Parathyroid adenoma (tissue), 2 donors: Measurements from ENCODE around the gene ITPR3.

Source experiments
- H2AFZ ChIP-seq: fragments of 300-600 bp; sonication (generic); one replicate; pipeline ENCODE4 v1.7.0; 2017; ENCODE audit warnings: antibody characterized with exemption, mild to moderate bottlenecking
- H3K27ac ChIP-seq: fragments of 300-600 bp; sonication (generic); one replicate; pipeline ENCODE4 v1.7.0; 2017
- H3K27me3 ChIP-seq: fragments of 300-600 bp; sonication (generic); one replicate; pipeline ENCODE4 v1.7.0; 2017; ENCODE audit warnings: low read length; ENCODE audit not compliant: control insufficient read depth, insufficient read depth
- H3K36me3 ChIP-seq: fragments of 300-600 bp; sonication (generic); one replicate; pipeline ENCODE4 v1.7.0; 2017; ENCODE audit warnings: low read length; ENCODE audit not compliant: control insufficient read depth, insufficient read depth
- H3K4me1 ChIP-seq: fragments of 300-600 bp; sonication (generic); one replicate; pipeline ENCODE4 v1.7.0; 2017; ENCODE audit warnings: control low read depth
- H3K4me2 ChIP-seq: fragments of 300-600 bp; sonication (generic); one replicate; pipeline ENCODE4 v1.7.0; 2017; ENCODE audit warnings: low read length
- H3K4me3 ChIP-seq: fragments of 300-600 bp; sonication (generic); one replicate; pipeline ENCODE4 v1.7.0; 2017; ENCODE audit warnings: low read depth, low read length
- H3K79me2 ChIP-seq: fragments of 300-600 bp; sonication (generic); one replicate; pipeline ENCODE4 v1.7.0; 2017; ENCODE audit warnings: control low read depth
- H3K9ac ChIP-seq: fragments of 300-600 bp; sonication (generic); one replicate; pipeline ENCODE4 v1.7.0; 2017; ENCODE audit warnings: mild to moderate bottlenecking
- H3K9me3 ChIP-seq: fragments of 300-600 bp; sonication (generic); one replicate; pipeline ENCODE4 v1.7.0; 2017; ENCODE audit warnings: low read length; ENCODE audit not compliant: control insufficient read depth
- CTCF ChIP-seq: fragments of 300-600 bp; sonication (generic); IDR thresholded peaks from one replicate; pipeline ENCODE4 v1.7.0; 2017; ENCODE audit warnings: antibody characterized with exemption, mild to moderate bottlenecking
- donor health status: primary hyperparathyroidism.

The ITPR3 gene

GRCh38 chr6:33689879-33690278 lies 68.8 kb downstream of the ITPR3 start:
- Histone ChIP-seq H3K4me3 (no peak overlapping the region), H3K9ac (no peak overlapping the region), H3K36me3 (no peaks in the 10 kb centered on the region), H3K9me3 (no peaks in the 10 kb centered on the region), H2AFZ (no peak overlapping the region), H3K27me3 (no peaks in the 10 kb centered on the region), H3K4me2 (no peak overlapping the region), H3K4me1 (no peaks in the 10 kb centered on the region), H3K79me2 (no peaks in the 10 kb centered on the region), H3K27ac (no peak overlapping the region)
- TF ChIP-seq CTCF, result no peak

- no peaks in the 10 kb centered on the region for H3K4me1 ChIP-seq
- no peak overlapping the region for H3K27ac ChIP-seq
- no peaks in the 10 kb centered on the region for H3K27me3 ChIP-seq
- H3K4me2 ChIP-seq, result no peak overlapping the region
- no peak overlapping the region for H2AFZ ChIP-seq
- H3K4me3 ChIP-seq, result no peak overlapping the region
- H3K79me2 ChIP-seq, result no peaks in the 10 kb centered on the region
- H3K9me3 ChIP-seq, result no peaks in the 10 kb centered on the region
- no peaks in the 10 kb centered on the region for H3K36me3 ChIP-seq
- H3K9ac ChIP-seq, result no peak overlapping the region
- no peak for TF ChIP-seq CTCF
Observed at GRCh38 chr6:33690766-33691165, 69.6 kb downstream of the ITPR3 start.

- H3K4me2 ChIP-seq, result no peak overlapping the region
- no peak overlapping the region for H3K4me3 ChIP-seq
- TF ChIP-seq CTCF, result no peak
- H3K27ac ChIP-seq, result no peak overlapping the region
- no peaks in the 10 kb centered on the region for H3K9me3 ChIP-seq
- H3K27me3 ChIP-seq, result no peaks in the 10 kb centered on the region
- H3K9ac ChIP-seq, result no peak overlapping the region
- H3K4me1 ChIP-seq, result no peaks in the 10 kb centered on the region
- H2AFZ ChIP-seq, result no peak overlapping the region
- H3K79me2 ChIP-seq, result no peaks in the 10 kb centered on the region
- no peaks in the 10 kb centered on the region for H3K36me3 ChIP-seq
Observed at GRCh38 chr6:33691456-33692077, 70.4 kb downstream of the ITPR3 start.

GRCh38 chr6:33692078-33692759 lies 71.1 kb downstream of the ITPR3 start:
- no peak overlapping the region for H3K4me3 ChIP-seq
- no peaks in the 10 kb centered on the region for H3K4me1 ChIP-seq
- no peaks in the 10 kb centered on the region for H3K79me2 ChIP-seq
- H3K27me3 ChIP-seq, result no peaks in the 10 kb centered on the region
- TF ChIP-seq CTCF, result no peak
- H3K27ac ChIP-seq, result no peak overlapping the region
- H3K9me3 ChIP-seq, result no peaks in the 10 kb centered on the region
- no peak overlapping the region for H3K9ac ChIP-seq
- no peak overlapping the region for H3K4me2 ChIP-seq
- H2AFZ ChIP-seq, result no peak overlapping the region
- H3K36me3 ChIP-seq, result no peaks in the 10 kb centered on the region

GRCh38 chr6:33692760-33693158 lies 71.6 kb downstream of the ITPR3 start:
- Histone ChIP-seq H3K27me3 (no peaks in the 10 kb centered on the region), H3K4me3 (no peak overlapping the region), H3K4me2 (no peak overlapping the region), H2AFZ (no peak overlapping the region), H3K9me3 (no peaks in the 10 kb centered on the region), H3K79me2 (no peaks in the 10 kb centered on the region), H3K27ac (no peak overlapping the region), H3K9ac (no peak overlapping the region), H3K36me3 (no peaks in the 10 kb centered on the region), H3K4me1 (no peaks in the 10 kb centered on the region)
- no peak for TF ChIP-seq CTCF
